HFFc6 (cell line): ENCODE data around the gene TUFM. TPM values are rescaled to one million over a fixed set of nuclear protein-coding genes. Genes with fewer than 3 reads are reported as not detected.

Experiments used
- DNase-seq: peaks from one replicate; pipeline ENCODE4 v3.0.0-alpha.2; 2018
- H3K27ac Mint-ChIP-seq: 2 replicates; pipeline ENCODE4 v1.8.0; 2020; ENCODE audit warnings: mild to moderate bottlenecking, mixed read lengths
- H3K27me3 Mint-ChIP-seq: 2 replicates; pipeline ENCODE4 v1.8.0; 2021; ENCODE audit warnings: mild to moderate bottlenecking, moderate library complexity, mixed read lengths; ENCODE audit not compliant: insufficient read depth
- H3K36me3 Mint-ChIP-seq: 2 replicates; pipeline ENCODE4 v1.8.0; 2021; ENCODE audit warnings: low read depth, mixed read lengths
- H3K4me1 Mint-ChIP-seq: 2 replicates; pipeline ENCODE4 v1.8.0; 2020; ENCODE audit warnings: low read depth, mixed read lengths
- H3K4me3 Mint-ChIP-seq: 2 replicates; pipeline ENCODE4 v1.8.0; 2020; ENCODE audit warnings: mild to moderate bottlenecking, moderate library complexity, mixed read lengths
- H3K9me3 Mint-ChIP-seq: 2 replicates; pipeline ENCODE4 v1.8.0; 2020; ENCODE audit warnings: mild to moderate bottlenecking, mixed read lengths
- CTCF ChIP-seq: fragments of 200-600 bp; sonication (generic); IDR thresholded peaks from 2 replicates; pipeline ENCODE4 v1.5.0; 2021; ENCODE audit warnings: antibody characterized with exemption, mild to moderate bottlenecking
- total RNA-seq, 6 experiments: library from RNA; stranded (reverse); fragmentation: NEBNext Ultra II Directional; extraction: Animal tissue kit (Norgen Biotek cat#: 25700); gene quantifications; 2 replicates in 1 of 6; 3 replicates in 5 of 6; pipeline ENCODE4 v1.2.3, GENCODE V29; 2021

TUFM gene
- total RNA-seq, 6 experiments from 2014 or later, result 140 to 194 (median 158) TPM

- Mint-ChIP-seq H3K4me1 (peaks cover 15% of the 10 kb centered on the region), H3K27ac (peak overlapping the region; percentile 91), H3K27me3 (peaks cover 3% of the 10 kb centered on the region), H3K9me3 (no peaks in the 10 kb centered on the region), H3K36me3 (peaks cover 19% of the 10 kb centered on the region), H3K4me3 (peak overlapping the region; percentile 95)
- DNase-seq, result no peak
- no peak for TF ChIP-seq CTCF
Observed at GRCh38 chr16:28845761-28846079, 428 bp downstream of the TUFM start.

- no peak for TF ChIP-seq CTCF
- H3K27ac Mint-ChIP-seq, result peak overlapping the region; percentile 91
- no peak for DNase-seq
- no peaks in the 10 kb centered on the region for H3K9me3 Mint-ChIP-seq
- H3K36me3 Mint-ChIP-seq, result peaks cover 19% of the 10 kb centered on the region
- peaks cover 3% of the 10 kb centered on the region for H3K27me3 Mint-ChIP-seq
- H3K4me3 Mint-ChIP-seq, result peak overlapping the region; percentile 95
- peaks cover 15% of the 10 kb centered on the region for H3K4me1 Mint-ChIP-seq
Observed at GRCh38 chr16:28845293-28845692, 855 bp downstream of the TUFM start.

GRCh38 chr16:28844226-28844885, 1.8 kb downstream of the TUFM start:
- Mint-ChIP-seq H3K4me3 (peak overlapping the region; percentile 95), H3K27me3 (peaks cover 3% of the 10 kb centered on the region), H3K4me1 (peaks cover 15% of the 10 kb centered on the region), H3K36me3 (peaks cover 19% of the 10 kb centered on the region), H3K9me3 (no peaks in the 10 kb centered on the region), H3K27ac (no peak overlapping the region)
- DNase-seq, result no peak
- no peak for TF ChIP-seq CTCF

DNA sequence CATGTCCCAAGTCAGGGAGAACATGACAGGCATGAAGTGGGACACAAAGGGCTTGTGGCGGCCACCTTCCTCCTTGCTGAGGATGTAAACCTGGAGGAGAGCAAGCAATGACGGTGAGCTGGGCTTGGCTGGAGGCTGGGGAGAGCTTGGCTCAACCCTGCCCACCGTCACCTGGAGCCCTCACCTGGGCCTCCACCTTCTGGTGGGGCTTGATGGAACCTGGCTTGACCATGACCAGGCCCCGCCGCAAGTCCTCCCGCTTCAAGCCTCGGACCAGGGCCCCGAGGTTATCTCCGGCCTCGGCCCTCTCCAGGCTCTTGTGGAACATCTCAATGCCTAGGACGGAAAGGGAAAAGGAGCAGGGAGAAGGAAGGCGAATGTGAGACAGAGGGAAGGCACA, 2.4 kb downstream of the TUFM start:
- Mint-ChIP-seq H3K4me3 (no peak overlapping the region), H3K27me3 (peaks cover 3% of the 10 kb centered on the region), H3K27ac (no peak overlapping the region), H3K9me3 (no peaks in the 10 kb centered on the region), H3K4me1 (peaks cover 15% of the 10 kb centered on the region), H3K36me3 (peaks cover 19% of the 10 kb centered on the region)
- DNase-seq, result no peak
- TF ChIP-seq CTCF, result no peak

DNA sequence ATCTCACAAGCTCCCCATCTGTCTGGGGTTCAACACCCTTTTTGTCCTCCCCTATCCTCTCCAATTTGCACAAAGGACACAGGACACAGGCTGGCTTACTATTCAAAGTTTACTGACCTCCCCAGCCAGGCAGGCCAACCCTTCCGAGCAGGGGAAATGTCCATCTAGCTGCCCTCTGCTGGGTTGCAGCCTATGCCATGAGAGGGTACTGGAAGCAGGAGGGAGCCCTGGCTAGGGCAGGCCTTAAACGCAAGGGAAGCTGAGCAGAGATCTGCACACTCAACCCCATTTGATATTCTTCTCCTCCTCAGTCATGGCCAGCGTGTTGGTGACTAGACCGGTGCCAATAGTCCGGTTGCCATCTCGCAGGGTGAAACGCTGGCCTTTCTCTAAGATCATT, 3.5 kb downstream of the TUFM start:
- peaks cover 15% of the 10 kb centered on the region for H3K4me1 Mint-ChIP-seq
- H3K27ac Mint-ChIP-seq, result no peak overlapping the region
- no peaks in the 10 kb centered on the region for H3K9me3 Mint-ChIP-seq
- H3K4me3 Mint-ChIP-seq, result no peak overlapping the region
- TF ChIP-seq CTCF, result no peak
- H3K36me3 Mint-ChIP-seq, result peaks cover 27% of the 10 kb centered on the region
- H3K27me3 Mint-ChIP-seq, result peaks cover 3% of the 10 kb centered on the region
- DNase-seq, result no peak

DNA sequence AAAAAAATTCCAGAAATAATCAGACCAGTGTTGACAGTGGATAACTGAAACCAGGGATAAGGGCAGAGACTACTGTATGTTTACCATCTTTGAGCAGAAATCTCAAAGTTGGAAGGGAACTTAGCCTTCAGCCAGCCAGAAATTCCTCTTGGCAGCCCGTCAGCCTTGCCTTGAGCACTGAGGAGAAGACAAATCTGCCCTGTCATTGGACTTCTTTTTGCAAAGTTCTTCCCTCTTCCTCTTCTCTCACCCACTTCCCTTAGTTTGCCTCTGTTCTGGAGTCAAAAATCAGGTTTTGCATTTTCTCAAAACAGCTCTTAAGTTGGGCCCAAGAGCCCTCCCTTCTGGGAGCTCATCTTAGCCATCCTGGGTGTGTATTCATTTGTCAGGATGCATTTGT, 6.2 kb downstream of the TUFM start:
- Mint-ChIP-seq H3K9me3 (no peaks in the 10 kb centered on the region), H3K4me1 (peaks cover 5% of the 10 kb centered on the region), H3K27me3 (peaks cover 4% of the 10 kb centered on the region), H3K27ac (peak overlapping the region; percentile 72), H3K36me3 (peaks cover 20% of the 10 kb centered on the region), H3K4me3 (no peak overlapping the region)
- DNase-seq, result no peak
- TF ChIP-seq CTCF, result no peak
